ENCODE results near the gene FAM210B. TPM values are rescaled to one million over a fixed set of nuclear protein-coding genes. Genes with fewer than 3 reads are reported as not detected.
A peak's percentile ranks its signal among the peaks of the same experiment; 100 is the strongest.

The FAM210B gene
- total RNA-seq, 4 donors from 2014 or later, result 14.0 to 21.4 (median 16.8) TPM

GRCh38 chr20:56352345-56353055, 6.3 kb upstream of the FAM210B start:
- Histone ChIP-seq H3K27me3 (no peaks in the 10 kb centered on the region), H3K4me1 (no peaks in the 10 kb centered on the region), H3K9me3 (no peaks in the 10 kb centered on the region), H3K27ac (no peak overlapping the region), H3K4me3 (no peak overlapping the region), H3K36me3 (no peaks in the 10 kb centered on the region)
- DNase-seq, result no peak
- no peak for TF ChIP-seq POLR2A (IDR thresholded peaks at IDR 0.05)
- no peak for TF ChIP-seq CTCF (IDR thresholded peaks at IDR 0.05)

GRCh38 chr20:56353356-56353755, 5.4 kb upstream of the FAM210B start:
- Histone ChIP-seq H3K4me1 (no peaks in the 10 kb centered on the region), H3K4me3 (no peak overlapping the region), H3K9me3 (no peaks in the 10 kb centered on the region), H3K27me3 (no peaks in the 10 kb centered on the region), H3K36me3 (no peaks in the 10 kb centered on the region), H3K27ac (no peak overlapping the region)
- DNase-seq, result no peak
- TF ChIP-seq POLR2A (IDR thresholded peaks at IDR 0.05) (no peak), CTCF (IDR thresholded peaks at IDR 0.05) (no peak)

GRCh38 chr20:56358070-56358469, 704 bp upstream of the FAM210B start:
- H3K27me3 ChIP-seq, result no peaks in the 10 kb centered on the region
- peak overlapping the region in 1 of 4 donors; percentile 83 for H3K27ac ChIP-seq
- no peak for DNase-seq
- H3K36me3 ChIP-seq, result no peaks in the 10 kb centered on the region
- H3K4me1 ChIP-seq, result peaks cover 0 to 18% (median 4%) of the 10 kb centered on the region in 4 donors
- no peaks in the 10 kb centered on the region for H3K9me3 ChIP-seq
- TF ChIP-seq CTCF (IDR thresholded peaks at IDR 0.05) (no peak), POLR2A (IDR thresholded peaks at IDR 0.05) (no peak)
- peak overlapping the region in 2 of 4 donors; percentile 59 to 100 for H3K4me3 ChIP-seq

- Histone ChIP-seq H3K27ac (peak overlapping the region; percentile 61 to 83 (median 76)), H3K4me1 (peaks cover 0 to 18% (median 4%) of the 10 kb centered on the region in 4 donors), H3K9me3 (no peaks in the 10 kb centered on the region), H3K4me3 (peak overlapping the region; percentile 59 to 100 (median 90)), H3K27me3 (no peaks in the 10 kb centered on the region), H3K36me3 (no peaks in the 10 kb centered on the region)
- TF ChIP-seq CTCF (IDR thresholded peaks at IDR 0.05), result no peak
- no peak for TF ChIP-seq POLR2A (IDR thresholded peaks at IDR 0.05)
- peak; percentile 19 to 65 (median 59) for DNase-seq
These were observed 698 bp downstream of the FAM210B start for GRCh38 chr20:56359212-56360132.

GRCh38 chr20:56360133-56360907, 1.5 kb downstream of the FAM210B start:
- peaks cover 0 to 18% (median 4%) of the 10 kb centered on the region in 4 donors for H3K4me1 ChIP-seq
- DNase-seq, result no peak
- no peaks in the 10 kb centered on the region for H3K27me3 ChIP-seq
- H3K36me3 ChIP-seq, result peaks cover 0 to 2% (median 0%) of the 10 kb centered on the region in 3 donors
- H3K4me3 ChIP-seq, result peak overlapping the region in 3 of 4 donors; percentile 84 to 100 (median 97)
- no peaks in the 10 kb centered on the region for H3K9me3 ChIP-seq
- peak overlapping the region in 1 of 4 donors; percentile 83 for H3K27ac ChIP-seq
- no peak for TF ChIP-seq POLR2A (IDR thresholded peaks at IDR 0.05)
- no peak for TF ChIP-seq CTCF (IDR thresholded peaks at IDR 0.05)

Data from Peyer's patch (tissue), 4 donors.